ENCODE results near the gene LPO. TPM values are rescaled to one million over a fixed set of nuclear protein-coding genes. Genes with fewer than 3 reads are reported as not detected.

The LPO gene
- total and polyA plus RNA-seq, 2 donors (not counting 1 experiment from before 2014, with no cell fraction given) = not detected

GRCh38 chr17:58242171-58242784 lies 3.9 kb downstream of the LPO start:
- H3K9ac ChIP-seq (ENCODE audit: insufficient read depth, low read length) = no peak overlapping the region
- TF ChIP-seq EZH2 (IDR thresholded peaks at IDR 0.05; ENCODE audit: low read length, missing control alignments) = no peak
- TF ChIP-seq CTCF (conservative IDR thresholded peaks at IDR 0.05 in 1 of 2, IDR thresholded peaks at IDR 0.05 in 1 of 2; ENCODE audit: low read depth in 1 of 2, low read length in 2 of 2) = no peak

GRCh38 chr17:58244963-58245362 lies 6.6 kb downstream of the LPO start:
- Histone ChIP-seq H3K4me3 (replicated peaks in 1 of 4; ENCODE audit: control extremely low read depth in 1 of 4, insufficient read depth in 1 of 4, low read depth in 3 of 4, low read length in 4 of 4) (no peak overlapping the region), H2AFZ (ENCODE audit: low read length) (no peak overlapping the region), H3K9ac (ENCODE audit: insufficient read depth, low read length) (no peak overlapping the region), H3K27me3 (ENCODE audit: control insufficient read depth, insufficient read depth, low read length) (peaks cover 20% of the 10 kb centered on the region), H3K9me3 (ENCODE audit: control insufficient read depth, insufficient read depth, low read depth, low read length) (no peaks in the 10 kb centered on the region), H3K4me1 (ENCODE audit: control insufficient read depth, extremely low read depth, insufficient read depth, low read length) (no peaks in the 10 kb centered on the region), H3K79me2 (ENCODE audit: control insufficient read depth, insufficient read depth, low read length) (no peaks in the 10 kb centered on the region), H4K20me1 (ENCODE audit: control insufficient read depth, extremely low read depth, insufficient read depth, low read length) (no peaks in the 10 kb centered on the region), H3K27ac (ENCODE audit: insufficient read depth, low read length) (no peak overlapping the region), H3K4me2 (ENCODE audit: extremely low read depth, insufficient read depth, low read length) (no peak overlapping the region), H3K36me3 (ENCODE audit: control insufficient read depth, insufficient read depth, low read length) (no peaks in the 10 kb centered on the region)
- no peak for DNase-seq (ENCODE audit: low read depth in 2 of 2)
- no peak for TF ChIP-seq EZH2 (IDR thresholded peaks at IDR 0.05; ENCODE audit: low read length, missing control alignments)
- TF ChIP-seq CTCF (conservative IDR thresholded peaks at IDR 0.05 in 1 of 2, IDR thresholded peaks at IDR 0.05 in 1 of 2; ENCODE audit: low read depth in 1 of 2, low read length in 2 of 2) = no peak

More at GRCh38 chr17:58242171-58242784, 3.9 kb downstream of the LPO start:
- DNase-seq (ENCODE audit: low read depth in 2 of 2) = no peak
- Histone ChIP-seq H3K4me1 (ENCODE audit: control insufficient read depth, extremely low read depth, insufficient read depth, low read length) (no peaks in the 10 kb centered on the region), H3K79me2 (ENCODE audit: control insufficient read depth, insufficient read depth, low read length) (no peaks in the 10 kb centered on the region), H4K20me1 (ENCODE audit: control insufficient read depth, extremely low read depth, insufficient read depth, low read length) (no peaks in the 10 kb centered on the region), H3K9me3 (ENCODE audit: control insufficient read depth, insufficient read depth, low read depth, low read length) (no peaks in the 10 kb centered on the region), H2AFZ (ENCODE audit: low read length) (no peak overlapping the region), H3K4me3 (replicated peaks in 1 of 4; ENCODE audit: control extremely low read depth in 1 of 4, insufficient read depth in 1 of 4, low read depth in 3 of 4, low read length in 4 of 4) (no peak overlapping the region), H3K36me3 (ENCODE audit: control insufficient read depth, insufficient read depth, low read length) (no peaks in the 10 kb centered on the region), H3K27me3 (ENCODE audit: control insufficient read depth, insufficient read depth, low read length) (peaks cover 18% of the 10 kb centered on the region), H3K4me2 (ENCODE audit: extremely low read depth, insufficient read depth, low read length) (no peak overlapping the region), H3K27ac (ENCODE audit: insufficient read depth, low read length) (no peak overlapping the region)

- Histone ChIP-seq H3K27ac (ENCODE audit: insufficient read depth, low read length) (no peak overlapping the region), H3K4me3 (replicated peaks in 1 of 4; ENCODE audit: control extremely low read depth in 1 of 4, insufficient read depth in 1 of 4, low read depth in 3 of 4, low read length in 4 of 4) (no peak overlapping the region), H3K79me2 (ENCODE audit: control insufficient read depth, insufficient read depth, low read length) (no peaks in the 10 kb centered on the region), H3K36me3 (ENCODE audit: control insufficient read depth, insufficient read depth, low read length) (no peaks in the 10 kb centered on the region), H2AFZ (ENCODE audit: low read length) (no peak overlapping the region), H3K9me3 (ENCODE audit: control insufficient read depth, insufficient read depth, low read depth, low read length) (no peaks in the 10 kb centered on the region), H3K4me2 (ENCODE audit: extremely low read depth, insufficient read depth, low read length) (no peak overlapping the region), H3K9ac (ENCODE audit: insufficient read depth, low read length) (no peak overlapping the region), H3K27me3 (ENCODE audit: control insufficient read depth, insufficient read depth, low read length) (peaks cover 24% of the 10 kb centered on the region), H3K4me1 (ENCODE audit: control insufficient read depth, extremely low read depth, insufficient read depth, low read length) (no peaks in the 10 kb centered on the region), H4K20me1 (ENCODE audit: control insufficient read depth, extremely low read depth, insufficient read depth, low read length) (no peaks in the 10 kb centered on the region)
- no peak for DNase-seq (ENCODE audit: low read depth in 2 of 2)
- TF ChIP-seq EZH2 (IDR thresholded peaks at IDR 0.05; ENCODE audit: low read length, missing control alignments) (no peak), CTCF (conservative IDR thresholded peaks at IDR 0.05 in 1 of 2, IDR thresholded peaks at IDR 0.05 in 1 of 2; ENCODE audit: low read depth in 1 of 2, low read length in 2 of 2) (no peak)
These were observed 7.2 kb downstream of the LPO start for GRCh38 chr17:58245428-58246103.
